H1 (cell line): ENCODE results near the gene ENOX2. TPM values are rescaled to one million over a fixed set of nuclear protein-coding genes. Genes with fewer than 3 reads are reported as not detected.

Source experiments
- CTBP2 ChIP-seq: IDR thresholded peaks from 2 replicates; pipeline ENCODE4 v1.7.0; 2011; ENCODE audit warnings: borderline replicate concordance, mild to moderate bottlenecking, moderate library complexity, mixed read lengths, low read length; ENCODE audit not compliant: insufficient read depth, insufficient read length
- EGR1 ChIP-seq: IDR thresholded peaks from 2 replicates; pipeline ENCODE4 v1.6.1; 2011; ENCODE audit warnings: low read depth, low read length, borderline replicate concordance
- GABPA ChIP-seq: IDR thresholded peaks from 2 replicates; pipeline ENCODE4 v1.6.1; 2011; ENCODE audit warnings: mild to moderate bottlenecking, low read length, moderate library complexity, borderline replicate concordance; ENCODE audit not compliant: insufficient read depth
- PHF8 ChIP-seq: fragments of 200-600 bp; sonication (generic); conservative IDR thresholded peaks from 2 replicates; pipeline ENCODE4 v1.7.1; 2012; ENCODE audit warnings: low read depth, mild to moderate bottlenecking, inconsistent platforms, low read length, moderate library complexity
- SP2 ChIP-seq: IDR thresholded peaks from 2 replicates; pipeline ENCODE4 v1.6.1; 2012; ENCODE audit warnings: mild to moderate bottlenecking, low read length, inconsistent platforms
- TCF12 ChIP-seq: IDR thresholded peaks from 2 replicates; pipeline ENCODE4 v1.6.1; 2011; ENCODE audit warnings: low read depth, mild to moderate bottlenecking, low read length
- YY1 ChIP-seq: IDR thresholded peaks from 2 replicates; pipeline ENCODE4 v1.6.1; 2011; ENCODE audit warnings: low read depth, mild to moderate bottlenecking, low read length
- polyA plus RNA-seq, 7 experiments: library from polyadenylated mRNA; depleted of rRNA in 3 of 7; stranded (reverse) in 5 of 7; unstranded in 2 of 7; fragments of >200 nt in 5 of 7; fragments of 200-250 nt in 2 of 7; gene quantifications; 1 replicate in 5 of 7; 2 replicates in 1 of 7; 4 replicates in 1 of 7; pipeline versions ENCODE4 v1.2.1 to v1.2.3, GENCODE V29; 2011 to 2013; ENCODE audit warnings: missing spikeins in 2 of 7, mixed read lengths in 2 of 7
- total RNA-seq: library from RNA; stranded (reverse); fragmentation: NEBNext Ultra II Directional; extraction: Animal tissue kit (Norgen Biotek cat#: 25700); gene quantifications from 2 replicates; pipeline ENCODE4 v1.2.1, GENCODE V29; 2021
- TF ChIP-seq, protein P1 (sequence below): fragments of 300-600 bp; sonication (generic); IDR thresholded peaks from 2 replicates; pipeline ENCODE4 v1.7.1; 2012; ENCODE audit warnings: low read length, moderate library complexity, mild to moderate bottlenecking, inconsistent platforms; ENCODE audit not compliant: insufficient replicate concordance
- TF ChIP-seq, protein P2 (sequence below): IDR thresholded peaks from 2 replicates; pipeline ENCODE4 v1.6.1; 2011; ENCODE audit warnings: low read depth, mild to moderate bottlenecking, low read length; ENCODE audit not compliant: insufficient read depth
- TF ChIP-seq, protein P3 (sequence below): IDR thresholded peaks from 2 replicates; pipeline ENCODE4 v1.6.1; 2011; ENCODE audit warnings: low read length, improper control_type of control experiment

Gene ENOX2
- total and polyA plus RNA-seq, 2 of the 8 experiments (the other 6 are each of a cell fraction or from before 2014, with no cell fraction given) = 4.5 to 12.3 TPM

DNA sequence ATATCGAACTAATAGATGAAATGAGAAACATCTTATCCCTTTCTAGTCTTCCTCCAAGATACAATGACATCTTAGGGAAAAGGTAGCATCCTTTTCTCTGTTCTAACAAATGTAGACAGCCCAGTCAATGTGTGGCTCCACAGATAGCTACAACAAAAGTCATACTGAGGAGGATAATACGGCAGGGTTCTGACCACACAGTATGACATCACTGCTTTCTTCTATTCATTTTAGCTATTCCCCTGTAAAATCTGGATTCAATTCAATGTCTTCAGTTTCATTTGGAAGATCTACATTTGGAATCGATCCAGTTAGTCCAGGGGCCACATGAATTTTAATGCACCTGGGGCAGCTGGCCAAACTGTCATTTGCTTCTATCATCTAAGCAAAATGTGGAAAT is 51.4 kb downstream of the ENOX2 start (continued):
- TF ChIP-seq, protein P1, sequence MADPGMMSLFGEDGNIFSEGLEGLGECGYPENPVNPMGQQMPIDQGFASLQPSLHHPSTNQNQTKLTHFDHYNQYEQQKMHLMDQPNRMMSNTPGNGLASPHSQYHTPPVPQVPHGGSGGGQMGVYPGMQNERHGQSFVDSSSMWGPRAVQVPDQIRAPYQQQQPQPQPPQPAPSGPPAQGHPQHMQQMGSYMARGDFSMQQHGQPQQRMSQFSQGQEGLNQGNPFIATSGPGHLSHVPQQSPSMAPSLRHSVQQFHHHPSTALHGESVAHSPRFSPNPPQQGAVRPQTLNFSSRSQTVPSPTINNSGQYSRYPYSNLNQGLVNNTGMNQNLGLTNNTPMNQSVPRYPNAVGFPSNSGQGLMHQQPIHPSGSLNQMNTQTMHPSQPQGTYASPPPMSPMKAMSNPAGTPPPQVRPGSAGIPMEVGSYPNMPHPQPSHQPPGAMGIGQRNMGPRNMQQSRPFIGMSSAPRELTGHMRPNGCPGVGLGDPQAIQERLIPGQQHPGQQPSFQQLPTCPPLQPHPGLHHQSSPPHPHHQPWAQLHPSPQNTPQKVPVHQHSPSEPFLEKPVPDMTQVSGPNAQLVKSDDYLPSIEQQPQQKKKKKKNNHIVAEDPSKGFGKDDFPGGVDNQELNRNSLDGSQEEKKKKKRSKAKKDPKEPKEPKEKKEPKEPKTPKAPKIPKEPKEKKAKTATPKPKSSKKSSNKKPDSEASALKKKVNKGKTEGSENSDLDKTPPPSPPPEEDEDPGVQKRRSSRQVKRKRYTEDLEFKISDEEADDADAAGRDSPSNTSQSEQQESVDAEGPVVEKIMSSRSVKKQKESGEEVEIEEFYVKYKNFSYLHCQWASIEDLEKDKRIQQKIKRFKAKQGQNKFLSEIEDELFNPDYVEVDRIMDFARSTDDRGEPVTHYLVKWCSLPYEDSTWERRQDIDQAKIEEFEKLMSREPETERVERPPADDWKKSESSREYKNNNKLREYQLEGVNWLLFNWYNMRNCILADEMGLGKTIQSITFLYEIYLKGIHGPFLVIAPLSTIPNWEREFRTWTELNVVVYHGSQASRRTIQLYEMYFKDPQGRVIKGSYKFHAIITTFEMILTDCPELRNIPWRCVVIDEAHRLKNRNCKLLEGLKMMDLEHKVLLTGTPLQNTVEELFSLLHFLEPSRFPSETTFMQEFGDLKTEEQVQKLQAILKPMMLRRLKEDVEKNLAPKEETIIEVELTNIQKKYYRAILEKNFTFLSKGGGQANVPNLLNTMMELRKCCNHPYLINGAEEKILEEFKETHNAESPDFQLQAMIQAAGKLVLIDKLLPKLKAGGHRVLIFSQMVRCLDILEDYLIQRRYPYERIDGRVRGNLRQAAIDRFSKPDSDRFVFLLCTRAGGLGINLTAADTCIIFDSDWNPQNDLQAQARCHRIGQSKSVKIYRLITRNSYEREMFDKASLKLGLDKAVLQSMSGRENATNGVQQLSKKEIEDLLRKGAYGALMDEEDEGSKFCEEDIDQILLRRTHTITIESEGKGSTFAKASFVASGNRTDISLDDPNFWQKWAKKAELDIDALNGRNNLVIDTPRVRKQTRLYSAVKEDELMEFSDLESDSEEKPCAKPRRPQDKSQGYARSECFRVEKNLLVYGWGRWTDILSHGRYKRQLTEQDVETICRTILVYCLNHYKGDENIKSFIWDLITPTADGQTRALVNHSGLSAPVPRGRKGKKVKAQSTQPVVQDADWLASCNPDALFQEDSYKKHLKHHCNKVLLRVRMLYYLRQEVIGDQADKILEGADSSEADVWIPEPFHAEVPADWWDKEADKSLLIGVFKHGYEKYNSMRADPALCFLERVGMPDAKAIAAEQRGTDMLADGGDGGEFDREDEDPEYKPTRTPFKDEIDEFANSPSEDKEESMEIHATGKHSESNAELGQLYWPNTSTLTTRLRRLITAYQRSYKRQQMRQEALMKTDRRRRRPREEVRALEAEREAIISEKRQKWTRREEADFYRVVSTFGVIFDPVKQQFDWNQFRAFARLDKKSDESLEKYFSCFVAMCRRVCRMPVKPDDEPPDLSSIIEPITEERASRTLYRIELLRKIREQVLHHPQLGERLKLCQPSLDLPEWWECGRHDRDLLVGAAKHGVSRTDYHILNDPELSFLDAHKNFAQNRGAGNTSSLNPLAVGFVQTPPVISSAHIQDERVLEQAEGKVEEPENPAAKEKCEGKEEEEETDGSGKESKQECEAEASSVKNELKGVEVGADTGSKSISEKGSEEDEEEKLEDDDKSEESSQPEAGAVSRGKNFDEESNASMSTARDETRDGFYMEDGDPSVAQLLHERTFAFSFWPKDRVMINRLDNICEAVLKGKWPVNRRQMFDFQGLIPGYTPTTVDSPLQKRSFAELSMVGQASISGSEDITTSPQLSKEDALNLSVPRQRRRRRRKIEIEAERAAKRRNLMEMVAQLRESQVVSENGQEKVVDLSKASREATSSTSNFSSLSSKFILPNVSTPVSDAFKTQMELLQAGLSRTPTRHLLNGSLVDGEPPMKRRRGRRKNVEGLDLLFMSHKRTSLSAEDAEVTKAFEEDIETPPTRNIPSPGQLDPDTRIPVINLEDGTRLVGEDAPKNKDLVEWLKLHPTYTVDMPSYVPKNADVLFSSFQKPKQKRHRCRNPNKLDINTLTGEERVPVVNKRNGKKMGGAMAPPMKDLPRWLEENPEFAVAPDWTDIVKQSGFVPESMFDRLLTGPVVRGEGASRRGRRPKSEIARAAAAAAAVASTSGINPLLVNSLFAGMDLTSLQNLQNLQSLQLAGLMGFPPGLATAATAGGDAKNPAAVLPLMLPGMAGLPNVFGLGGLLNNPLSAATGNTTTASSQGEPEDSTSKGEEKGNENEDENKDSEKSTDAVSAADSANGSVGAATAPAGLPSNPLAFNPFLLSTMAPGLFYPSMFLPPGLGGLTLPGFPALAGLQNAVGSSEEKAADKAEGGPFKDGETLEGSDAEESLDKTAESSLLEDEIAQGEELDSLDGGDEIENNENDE = no peak
- TF ChIP-seq CTBP2 (no peak), EGR1 (no peak), PHF8 (no peak), GABPA (no peak), TCF12 (no peak), YY1 (no peak), SP2 (no peak)
- TF ChIP-seq, protein P2, sequence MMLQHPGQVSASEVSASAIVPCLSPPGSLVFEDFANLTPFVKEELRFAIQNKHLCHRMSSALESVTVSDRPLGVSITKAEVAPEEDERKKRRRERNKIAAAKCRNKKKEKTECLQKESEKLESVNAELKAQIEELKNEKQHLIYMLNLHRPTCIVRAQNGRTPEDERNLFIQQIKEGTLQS = no peak
- TF ChIP-seq, protein P3, sequence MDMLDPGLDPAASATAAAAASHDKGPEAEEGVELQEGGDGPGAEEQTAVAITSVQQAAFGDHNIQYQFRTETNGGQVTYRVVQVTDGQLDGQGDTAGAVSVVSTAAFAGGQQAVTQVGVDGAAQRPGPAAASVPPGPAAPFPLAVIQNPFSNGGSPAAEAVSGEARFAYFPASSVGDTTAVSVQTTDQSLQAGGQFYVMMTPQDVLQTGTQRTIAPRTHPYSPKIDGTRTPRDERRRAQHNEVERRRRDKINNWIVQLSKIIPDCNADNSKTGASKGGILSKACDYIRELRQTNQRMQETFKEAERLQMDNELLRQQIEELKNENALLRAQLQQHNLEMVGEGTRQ = no peak
